ENCODE data around the gene EDAR. TPM values are rescaled to one million over a fixed set of nuclear protein-coding genes. Genes with fewer than 3 reads are reported as not detected.

The EDAR gene
- total RNA-seq, 1 experiment from 2014 or later = not detected

DNA sequence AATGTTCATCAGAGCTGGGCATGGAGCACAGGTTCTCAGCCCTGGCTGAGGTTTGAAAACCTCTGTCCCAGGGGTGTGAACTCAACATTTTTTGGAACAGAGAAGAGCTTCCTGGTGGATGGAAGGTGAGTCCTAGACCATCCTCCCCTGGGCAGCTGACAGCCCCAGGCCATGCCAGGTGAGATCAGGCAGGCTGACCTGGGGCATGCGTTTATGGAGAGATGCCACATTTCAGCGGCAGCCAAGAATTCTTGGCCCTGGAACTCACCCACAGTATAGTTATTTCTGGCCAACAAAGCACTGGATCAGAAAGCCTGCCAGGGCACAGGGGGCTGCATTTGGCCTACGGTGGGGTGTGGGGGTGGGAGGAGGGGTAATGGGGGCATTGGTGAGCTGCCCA lies 83.8 kb downstream of the EDAR start:
- H3K79me2 ChIP-seq (ENCODE audit: low read length) = no peaks in the 10 kb centered on the region
- H3K36me3 ChIP-seq (ENCODE audit: insufficient read depth, low read length) = no peaks in the 10 kb centered on the region

DNA sequence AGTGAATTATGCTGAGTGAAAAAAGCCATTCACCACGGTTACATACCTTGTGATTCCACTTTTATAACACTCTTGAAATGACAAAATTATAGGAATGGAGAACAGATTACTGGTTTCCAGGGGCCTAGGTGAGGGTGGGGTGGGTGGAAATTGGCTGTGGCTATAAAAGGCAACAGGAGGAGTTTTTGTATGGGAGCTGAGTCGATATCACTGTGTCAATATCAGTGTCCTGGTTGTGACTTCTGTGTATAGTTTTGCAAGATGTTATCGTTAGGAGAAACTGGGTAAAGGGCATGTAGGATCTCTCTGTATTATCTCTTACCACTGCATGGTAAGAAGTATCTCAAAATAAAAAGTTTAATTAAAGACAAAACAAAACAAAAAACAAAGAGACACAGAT lies 84.3 kb downstream of the EDAR start:
- H3K4me1 ChIP-seq (ENCODE audit: low read length) = peaks cover 15% of the 10 kb centered on the region
- no peak overlapping the region for H3K4me2 ChIP-seq (ENCODE audit: low read depth, low read length, poor library complexity, severe bottlenecking)
- H3K9me3 ChIP-seq (ENCODE audit: low read length) = no peaks in the 10 kb centered on the region
- no peak overlapping the region for H3K27ac ChIP-seq (ENCODE audit: low read length)
- no peaks in the 10 kb centered on the region for H3K36me3 ChIP-seq (ENCODE audit: insufficient read depth, low read length)
- no peaks in the 10 kb centered on the region for H4K20me1 ChIP-seq (ENCODE audit: insufficient read depth, low read depth, low read length)
- DNase-seq = no peak
- no peaks in the 10 kb centered on the region for H3K9me2 ChIP-seq (replicated peaks; ENCODE audit: insufficient read depth, low read length)
- no peak overlapping the region for H3K9ac ChIP-seq (ENCODE audit: low read length)
- H3K4me3 ChIP-seq (ENCODE audit: low read length) = no peak overlapping the region
- no peaks in the 10 kb centered on the region for H3K79me2 ChIP-seq (ENCODE audit: low read length)
- H3K27me3 ChIP-seq (ENCODE audit: low read length) = no peaks in the 10 kb centered on the region
- no peak overlapping the region for H2AFZ ChIP-seq (ENCODE audit: low read length)

More for the DNA sequence above, 83.8 kb downstream of the EDAR start:
- Histone ChIP-seq H4K20me1 (ENCODE audit: insufficient read depth, low read depth, low read length) (no peaks in the 10 kb centered on the region), H3K4me1 (ENCODE audit: low read length) (peaks cover 15% of the 10 kb centered on the region), H3K9me2 (replicated peaks; ENCODE audit: insufficient read depth, low read length) (no peaks in the 10 kb centered on the region), H3K4me2 (ENCODE audit: low read depth, low read length, poor library complexity, severe bottlenecking) (no peak overlapping the region), H3K27ac (ENCODE audit: low read length) (no peak overlapping the region), H3K4me3 (ENCODE audit: low read length) (no peak overlapping the region), H2AFZ (ENCODE audit: low read length) (no peak overlapping the region), H3K9me3 (ENCODE audit: low read length) (no peaks in the 10 kb centered on the region), H3K27me3 (ENCODE audit: low read length) (no peaks in the 10 kb centered on the region), H3K9ac (ENCODE audit: low read length) (no peak overlapping the region)
- DNase-seq = no peak

DNA sequence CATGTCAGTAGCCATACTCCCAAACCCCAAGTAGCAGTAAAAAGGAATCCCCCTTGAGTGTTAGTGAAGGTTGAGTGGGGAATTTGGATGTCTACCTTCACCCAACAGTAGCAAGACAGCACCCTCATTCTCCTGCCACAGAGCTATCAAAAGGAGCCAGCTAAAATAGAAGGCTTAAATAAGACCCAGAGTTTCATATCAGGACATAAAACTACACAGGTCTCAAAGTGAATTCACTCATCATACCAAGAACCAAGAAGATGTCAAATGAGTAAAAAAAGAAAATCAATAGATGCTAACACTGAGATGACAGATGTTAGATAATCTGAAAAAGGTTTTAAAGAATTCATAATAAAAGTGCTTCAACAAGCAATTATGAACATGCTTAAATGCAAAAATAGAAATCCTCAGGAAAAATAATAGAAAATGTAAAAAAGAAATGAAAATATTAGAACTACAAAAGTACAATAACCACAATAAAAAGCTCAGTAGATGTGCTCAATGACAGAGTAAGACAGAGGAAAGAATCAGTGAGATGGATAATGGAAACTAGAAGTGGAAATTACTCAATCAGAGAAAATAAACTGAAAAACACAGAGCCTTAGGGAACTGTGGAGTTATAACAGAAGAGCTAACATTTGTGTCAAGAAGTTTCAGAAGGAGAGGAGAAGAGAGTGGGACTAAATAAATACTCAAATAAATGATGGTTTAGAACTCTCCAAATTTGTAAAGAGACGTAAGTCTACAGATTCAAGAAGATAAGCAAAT lies 90.5 kb downstream of the EDAR start:
- Histone ChIP-seq H3K9me2 (replicated peaks; ENCODE audit: insufficient read depth, low read length) (no peaks in the 10 kb centered on the region), H3K27me3 (ENCODE audit: low read length) (no peaks in the 10 kb centered on the region), H3K9me3 (ENCODE audit: low read length) (no peaks in the 10 kb centered on the region), H4K20me1 (ENCODE audit: insufficient read depth, low read depth, low read length) (no peaks in the 10 kb centered on the region), H3K79me2 (ENCODE audit: low read length) (no peaks in the 10 kb centered on the region), H3K4me1 (ENCODE audit: low read length) (no peaks in the 10 kb centered on the region), H3K4me2 (ENCODE audit: low read depth, low read length, poor library complexity, severe bottlenecking) (no peak overlapping the region), H3K4me3 (ENCODE audit: low read length) (no peak overlapping the region), H3K9ac (ENCODE audit: low read length) (no peak overlapping the region), H2AFZ (ENCODE audit: low read length) (no peak overlapping the region), H3K27ac (ENCODE audit: low read length) (no peak overlapping the region), H3K36me3 (ENCODE audit: insufficient read depth, low read length) (no peaks in the 10 kb centered on the region)
- no peak for DNase-seq

- H3K9me3 ChIP-seq (ENCODE audit: low read length) = no peaks in the 10 kb centered on the region
- H3K36me3 ChIP-seq (ENCODE audit: insufficient read depth, low read length) = no peaks in the 10 kb centered on the region
- no peak overlapping the region for H2AFZ ChIP-seq (ENCODE audit: low read length)
- H3K9me2 ChIP-seq (replicated peaks; ENCODE audit: insufficient read depth, low read length) = no peaks in the 10 kb centered on the region
- H3K9ac ChIP-seq (ENCODE audit: low read length) = no peak overlapping the region
- no peaks in the 10 kb centered on the region for H4K20me1 ChIP-seq (ENCODE audit: insufficient read depth, low read depth, low read length)
- H3K79me2 ChIP-seq (ENCODE audit: low read length) = no peaks in the 10 kb centered on the region
- H3K27me3 ChIP-seq (ENCODE audit: low read length) = no peaks in the 10 kb centered on the region
- H3K4me1 ChIP-seq (ENCODE audit: low read length) = no peaks in the 10 kb centered on the region
- DNase-seq = no peak
- H3K4me3 ChIP-seq (ENCODE audit: low read length) = no peak overlapping the region
- H3K27ac ChIP-seq (ENCODE audit: low read length) = no peak overlapping the region
- H3K4me2 ChIP-seq (ENCODE audit: low read depth, low read length, poor library complexity, severe bottlenecking) = no peak overlapping the region
These were observed 92.3 kb downstream of the EDAR start for GRCh38 chr2:108896741-108897140.

DNA sequence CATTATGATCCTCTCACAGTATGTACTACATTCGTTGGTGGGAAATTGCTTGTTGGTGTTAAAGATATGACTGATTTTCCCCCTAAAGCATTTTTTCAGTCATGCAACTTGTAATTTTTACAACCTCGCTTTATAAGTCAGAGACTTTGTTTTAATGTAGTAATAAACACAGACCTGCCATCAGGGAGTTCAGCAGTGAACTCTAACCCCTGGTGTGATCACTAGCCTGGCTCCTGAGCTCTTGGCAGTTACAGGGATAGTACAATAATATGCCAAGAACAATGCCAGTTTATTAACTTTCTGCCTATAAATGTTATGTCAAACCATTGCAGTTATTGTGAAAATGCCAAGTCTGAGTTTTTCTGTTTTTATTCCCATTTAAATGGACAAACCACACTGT lies 93.8 kb downstream of the EDAR start:
- no peak overlapping the region for H3K27ac ChIP-seq (ENCODE audit: low read length)
- no peak for DNase-seq
- no peak overlapping the region for H3K4me2 ChIP-seq (ENCODE audit: low read depth, low read length, poor library complexity, severe bottlenecking)
- no peak overlapping the region for H2AFZ ChIP-seq (ENCODE audit: low read length)
- no peaks in the 10 kb centered on the region for H4K20me1 ChIP-seq (ENCODE audit: insufficient read depth, low read depth, low read length)
- peaks cover 9% of the 10 kb centered on the region; the same call in 1 of the 2 replicates for H3K36me3 ChIP-seq (ENCODE audit: insufficient read depth, low read length)
- no peak overlapping the region for H3K4me3 ChIP-seq (ENCODE audit: low read length)
- H3K9me3 ChIP-seq (ENCODE audit: low read length) = peaks cover 3% of the 10 kb centered on the region; the same call in 1 of the 2 replicates
- H3K4me1 ChIP-seq (ENCODE audit: low read length) = no peaks in the 10 kb centered on the region
- H3K9me2 ChIP-seq (replicated peaks; ENCODE audit: insufficient read depth, low read length) = no peaks in the 10 kb centered on the region
- H3K79me2 ChIP-seq (ENCODE audit: low read length) = no peaks in the 10 kb centered on the region
- no peaks in the 10 kb centered on the region for H3K27me3 ChIP-seq (ENCODE audit: low read length)
- no peak overlapping the region for H3K9ac ChIP-seq (ENCODE audit: low read length)

DNA sequence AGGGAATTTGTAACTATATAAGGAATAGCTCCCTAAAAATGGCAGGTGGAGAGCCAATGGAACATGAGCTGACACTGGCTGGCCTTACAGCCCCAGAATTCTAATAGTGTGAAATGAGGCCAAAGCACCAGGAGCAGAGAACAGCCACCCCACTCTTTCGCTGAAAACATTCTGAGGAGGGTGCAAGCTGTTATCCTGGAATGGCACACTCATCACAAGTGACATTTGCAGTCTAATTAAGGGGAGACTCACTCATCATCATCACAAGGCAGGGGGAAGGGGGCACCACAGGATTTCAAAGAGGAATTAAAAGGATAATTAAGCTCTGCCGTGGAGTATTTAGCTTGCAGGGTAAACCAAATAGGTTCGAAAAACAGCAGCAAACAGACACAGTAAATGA lies 94.3 kb downstream of the EDAR start:
- Histone ChIP-seq H2AFZ (ENCODE audit: low read length) (no peak overlapping the region), H4K20me1 (ENCODE audit: insufficient read depth, low read depth, low read length) (no peaks in the 10 kb centered on the region), H3K36me3 (ENCODE audit: insufficient read depth, low read length) (peaks cover 13% of the 10 kb centered on the region; the same call in 1 of the 2 replicates), H3K79me2 (ENCODE audit: low read length) (no peaks in the 10 kb centered on the region), H3K27ac (ENCODE audit: low read length) (no peak overlapping the region), H3K9me2 (replicated peaks; ENCODE audit: insufficient read depth, low read length) (no peaks in the 10 kb centered on the region), H3K4me3 (ENCODE audit: low read length) (no peak overlapping the region), H3K9ac (ENCODE audit: low read length) (no peak overlapping the region), H3K4me2 (ENCODE audit: low read depth, low read length, poor library complexity, severe bottlenecking) (no peak overlapping the region), H3K27me3 (ENCODE audit: low read length) (no peaks in the 10 kb centered on the region), H3K4me1 (ENCODE audit: low read length) (no peaks in the 10 kb centered on the region), H3K9me3 (ENCODE audit: low read length) (peaks cover 3% of the 10 kb centered on the region; the same call in 1 of the 2 replicates)
- no peak for DNase-seq

DNA sequence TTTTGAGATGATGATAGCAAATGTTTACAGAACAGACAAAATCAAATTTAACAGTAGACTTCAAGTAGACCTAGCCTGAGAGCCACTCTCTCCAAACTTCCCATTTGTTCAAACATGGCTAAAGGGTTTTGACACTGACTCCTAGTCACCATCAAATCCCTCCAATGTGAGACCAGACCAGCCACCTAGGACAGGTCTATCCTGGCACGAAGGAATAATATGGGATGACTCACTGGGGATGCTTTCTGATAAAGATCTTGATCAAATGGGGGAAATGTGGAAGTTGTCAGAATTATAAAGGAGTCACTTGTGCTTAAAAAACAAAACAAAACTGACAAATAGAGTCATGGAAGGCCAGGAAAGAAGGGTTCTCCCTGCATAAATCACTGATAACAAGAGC lies 95.7 kb downstream of the EDAR start:
- Histone ChIP-seq H3K9me3 (ENCODE audit: low read length) (peaks cover 5% of the 10 kb centered on the region; the same call in 1 of the 2 replicates), H3K36me3 (ENCODE audit: insufficient read depth, low read length) (peaks cover 17% of the 10 kb centered on the region; the same call in 1 of the 2 replicates)

DNA sequence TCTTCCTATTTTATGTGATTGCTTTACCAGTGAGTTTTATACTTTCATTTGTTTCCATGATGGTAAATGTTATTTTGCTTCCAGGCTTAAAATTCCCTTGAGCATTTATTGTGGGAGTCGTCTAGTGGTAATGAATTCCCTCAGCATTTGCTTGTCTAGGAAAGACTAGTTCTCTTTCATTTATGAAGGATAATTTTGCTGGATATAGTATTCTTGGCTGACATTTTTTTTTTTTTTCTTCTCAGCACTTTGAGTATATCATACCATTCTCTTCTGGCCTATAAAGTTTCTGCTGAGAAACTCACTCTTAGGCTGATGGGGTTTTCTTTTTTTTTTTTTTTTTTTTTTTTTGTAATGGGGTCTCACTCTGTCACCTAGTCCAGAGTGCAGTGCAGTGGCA lies 99.1 kb downstream of the EDAR start:
- Histone ChIP-seq H3K27me3 (ENCODE audit: low read length) (no peaks in the 10 kb centered on the region), H3K79me2 (ENCODE audit: low read length) (no peaks in the 10 kb centered on the region), H4K20me1 (ENCODE audit: insufficient read depth, low read depth, low read length) (no peaks in the 10 kb centered on the region), H2AFZ (ENCODE audit: low read length) (no peak overlapping the region), H3K9ac (ENCODE audit: low read length) (no peak overlapping the region), H3K4me1 (ENCODE audit: low read length) (no peaks in the 10 kb centered on the region), H3K36me3 (ENCODE audit: insufficient read depth, low read length) (peaks cover 17% of the 10 kb centered on the region; the same call in 1 of the 2 replicates), H3K4me2 (ENCODE audit: low read depth, low read length, poor library complexity, severe bottlenecking) (no peak overlapping the region), H3K9me2 (replicated peaks; ENCODE audit: insufficient read depth, low read length) (no peaks in the 10 kb centered on the region), H3K27ac (ENCODE audit: low read length) (no peak overlapping the region), H3K9me3 (ENCODE audit: low read length) (peaks cover 8% of the 10 kb centered on the region; the same call in 1 of the 2 replicates), H3K4me3 (ENCODE audit: low read length) (no peak overlapping the region)
- no peak for DNase-seq

More for the DNA sequence above, 95.7 kb downstream of the EDAR start:
- Histone ChIP-seq H3K4me3 (ENCODE audit: low read length) (no peak overlapping the region), H4K20me1 (ENCODE audit: insufficient read depth, low read depth, low read length) (no peaks in the 10 kb centered on the region), H3K9ac (ENCODE audit: low read length) (no peak overlapping the region), H3K27me3 (ENCODE audit: low read length) (no peaks in the 10 kb centered on the region), H3K27ac (ENCODE audit: low read length) (no peak overlapping the region), H3K4me2 (ENCODE audit: low read depth, low read length, poor library complexity, severe bottlenecking) (no peak overlapping the region), H2AFZ (ENCODE audit: low read length) (no peak overlapping the region), H3K4me1 (ENCODE audit: low read length) (no peaks in the 10 kb centered on the region), H3K79me2 (ENCODE audit: low read length) (no peaks in the 10 kb centered on the region), H3K9me2 (replicated peaks; ENCODE audit: insufficient read depth, low read length) (no peaks in the 10 kb centered on the region)
- no peak for DNase-seq

Data from Karpas-422 (cell line).